Left ventricle myocardium inferior (tissue), 1 donor: Measurements from ENCODE around the gene COL18A1. TPM values are rescaled to one million over a fixed set of nuclear protein-coding genes. Genes with fewer than 3 reads are reported as not detected.

Source experiments
- DNase-seq: peaks from one replicate; pipeline ENCODE4 v3.0.0-alpha.2; 2020
- H3K27ac ChIP-seq: fragments of 200-600 bp; replicated peaks from 2 replicates; pipeline ENCODE4 v1.8.0; 2021
- H3K27me3 ChIP-seq: fragments of 200-600 bp; 2 replicates; pipeline ENCODE4 v1.8.0; 2021; ENCODE audit warnings: low read depth
- H3K36me3 ChIP-seq: fragments of 200-600 bp; 2 replicates; pipeline ENCODE4 v1.8.0; 2021
- H3K4me1 ChIP-seq: fragments of 200-600 bp; 2 replicates; pipeline ENCODE4 v1.8.0; 2021
- H3K4me3 ChIP-seq: fragments of 200-600 bp; 2 replicates; pipeline ENCODE4 v1.8.0; 2021; ENCODE audit warnings: mild to moderate bottlenecking, moderate library complexity
- H3K9me3 ChIP-seq: fragments of 200-600 bp; replicated peaks from 2 replicates; pipeline ENCODE4 v1.8.0; 2021
- intact Hi-C: fragments of 100-400 bp; cut with micrococcal nuclease; formaldehyde crosslinking; loops from one replicate; pipeline ENCODE4 v1.11.0; 2022
- total RNA-seq: library from RNA; stranded (reverse); fragmentation: NEBNext Ultra II Directional; extraction: Animal tissue kit (Norgen Biotek cat#: 25700); gene quantifications from one replicate; pipeline ENCODE4 v1.2.1, GENCODE V29; 2021
- TF ChIP-seq, protein P1 (sequence below): fragments of 200-600 bp; IDR thresholded peaks from 2 replicates; pipeline ENCODE4 v1.8.0; 2021; ENCODE audit warnings: antibody characterized with exemption, mild to moderate bottlenecking, borderline replicate concordance
- donor health status: DM: no; HTN: yes; CAD: no; lungs with severe emphysema.

COL18A1 gene
- total RNA-seq, 1 donor from 2014 or later = 66.5 TPM

- DNase-seq = no peak
- peaks cover 15% of the 10 kb centered on the region for H3K36me3 ChIP-seq
- peaks cover 10% of the 10 kb centered on the region for H3K4me1 ChIP-seq
- H3K27ac ChIP-seq = no peak overlapping the region
- no peaks in the 10 kb centered on the region for H3K27me3 ChIP-seq
- TF ChIP-seq, protein P1, sequence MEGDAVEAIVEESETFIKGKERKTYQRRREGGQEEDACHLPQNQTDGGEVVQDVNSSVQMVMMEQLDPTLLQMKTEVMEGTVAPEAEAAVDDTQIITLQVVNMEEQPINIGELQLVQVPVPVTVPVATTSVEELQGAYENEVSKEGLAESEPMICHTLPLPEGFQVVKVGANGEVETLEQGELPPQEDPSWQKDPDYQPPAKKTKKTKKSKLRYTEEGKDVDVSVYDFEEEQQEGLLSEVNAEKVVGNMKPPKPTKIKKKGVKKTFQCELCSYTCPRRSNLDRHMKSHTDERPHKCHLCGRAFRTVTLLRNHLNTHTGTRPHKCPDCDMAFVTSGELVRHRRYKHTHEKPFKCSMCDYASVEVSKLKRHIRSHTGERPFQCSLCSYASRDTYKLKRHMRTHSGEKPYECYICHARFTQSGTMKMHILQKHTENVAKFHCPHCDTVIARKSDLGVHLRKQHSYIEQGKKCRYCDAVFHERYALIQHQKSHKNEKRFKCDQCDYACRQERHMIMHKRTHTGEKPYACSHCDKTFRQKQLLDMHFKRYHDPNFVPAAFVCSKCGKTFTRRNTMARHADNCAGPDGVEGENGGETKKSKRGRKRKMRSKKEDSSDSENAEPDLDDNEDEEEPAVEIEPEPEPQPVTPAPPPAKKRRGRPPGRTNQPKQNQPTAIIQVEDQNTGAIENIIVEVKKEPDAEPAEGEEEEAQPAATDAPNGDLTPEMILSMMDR = no peak
- H3K9me3 ChIP-seq = peaks cover 54% of the 10 kb centered on the region
- intact Hi-C loops = no loop called here
- no peak overlapping the region for H3K4me3 ChIP-seq
Measured at GRCh38 chr21:45522381-45522780, 117.4 kb downstream of the COL18A1 start.

DNA sequence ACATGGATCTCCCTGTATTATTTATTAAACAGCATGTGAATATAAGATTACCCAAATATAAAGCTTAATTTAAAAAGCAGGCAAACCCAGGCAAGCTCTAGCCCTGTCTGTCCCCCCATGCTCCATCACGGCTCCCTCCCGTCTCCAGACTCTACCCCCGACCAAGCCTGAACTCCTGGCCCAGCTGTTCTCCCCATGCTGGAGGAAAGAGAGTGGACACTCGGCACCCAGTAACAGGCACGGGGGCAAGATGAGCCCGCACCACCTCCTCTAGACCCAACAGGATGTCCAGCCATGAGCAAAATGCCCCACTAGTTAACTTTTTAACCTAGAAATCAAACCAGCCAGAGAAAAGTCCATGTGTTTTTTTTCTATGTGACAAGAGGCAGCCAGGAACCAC, 118.0 kb downstream of the COL18A1 start:
- Histone ChIP-seq H3K9me3 (peaks cover 48% of the 10 kb centered on the region), H3K4me1 (peaks cover 10% of the 10 kb centered on the region), H3K4me3 (no peak overlapping the region), H3K27ac (no peak overlapping the region), H3K27me3 (no peaks in the 10 kb centered on the region), H3K36me3 (peaks cover 15% of the 10 kb centered on the region)
- TF ChIP-seq, protein P1 = no peak
- DNase-seq = no peak
- intact Hi-C loops = no loop called here

- TF ChIP-seq, protein P1 = no peak
- Histone ChIP-seq H3K4me1 (peaks cover 10% of the 10 kb centered on the region), H3K4me3 (no peak overlapping the region), H3K27me3 (no peaks in the 10 kb centered on the region), H3K27ac (no peak overlapping the region), H3K36me3 (peaks cover 15% of the 10 kb centered on the region), H3K9me3 (peaks cover 42% of the 10 kb centered on the region)
- intact Hi-C loops = no loop called here
- peak; percentile 12 for DNase-seq
Measured at GRCh38 chr21:45523411-45524101, 118.6 kb downstream of the COL18A1 start.

GRCh38 chr21:45524756-45525152, 119.8 kb downstream of the COL18A1 start:
- intact Hi-C loops = no loop called here
- peak overlapping the region; percentile 74 for H3K27ac ChIP-seq
- H3K36me3 ChIP-seq = peaks cover 15% of the 10 kb centered on the region
- no peak overlapping the region for H3K4me3 ChIP-seq
- no peaks in the 10 kb centered on the region for H3K27me3 ChIP-seq
- DNase-seq = no peak
- H3K4me1 ChIP-seq = peaks cover 10% of the 10 kb centered on the region
- H3K9me3 ChIP-seq = peaks cover 30% of the 10 kb centered on the region
- TF ChIP-seq, protein P1 = no peak

DNA sequence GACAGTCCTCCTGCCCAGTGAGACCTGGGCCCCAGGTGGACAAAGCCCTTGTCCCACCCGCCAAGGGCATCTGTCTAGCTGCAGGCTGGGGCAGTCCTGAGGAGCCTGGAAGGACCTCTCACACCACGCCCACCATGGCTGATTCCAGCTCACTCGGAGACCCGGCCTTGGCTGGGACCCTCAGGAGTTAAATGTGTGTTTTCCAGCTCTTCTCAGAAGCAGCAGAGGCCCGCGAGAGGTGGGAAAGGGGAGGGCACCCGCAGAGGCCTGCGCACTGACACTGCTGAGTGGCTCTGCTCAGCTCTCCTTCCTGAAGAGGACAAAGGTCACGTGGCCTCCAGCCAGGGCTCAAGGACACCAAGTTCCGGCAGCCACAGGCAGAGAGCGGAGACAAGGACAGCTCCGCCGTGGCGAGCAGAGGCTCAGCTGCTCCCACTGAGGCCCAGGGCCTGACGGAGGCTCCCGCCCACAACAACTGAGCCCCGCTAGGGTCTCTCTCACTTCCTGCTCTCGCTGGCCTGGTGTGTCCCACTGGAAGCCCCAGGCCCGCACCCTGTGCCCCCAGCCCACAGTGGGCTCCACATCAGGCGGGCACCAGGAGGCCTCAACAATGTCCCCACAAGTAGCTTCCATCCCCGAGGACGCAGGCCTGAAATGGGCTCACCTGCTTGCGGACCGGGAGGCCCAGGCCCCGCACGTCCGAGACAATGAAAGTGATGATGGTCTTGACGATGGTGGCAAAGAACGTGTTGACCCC, 120.4 kb downstream of the COL18A1 start:
- H3K9me3 ChIP-seq = peaks cover 24% of the 10 kb centered on the region
- intact Hi-C loops = no loop called here
- H3K27me3 ChIP-seq = no peaks in the 10 kb centered on the region
- no peak overlapping the region for H3K4me3 ChIP-seq
- H3K36me3 ChIP-seq = peaks cover 15% of the 10 kb centered on the region
- DNase-seq = peak; percentile 79
- H3K27ac ChIP-seq = peak overlapping the region; percentile 74
- TF ChIP-seq, protein P1 = no peak
- peaks cover 10% of the 10 kb centered on the region for H3K4me1 ChIP-seq
